Measurements from ENCODE around the gene DDX39A. TPM values are rescaled to one million over a fixed set of nuclear protein-coding genes. Genes with fewer than 3 reads are reported as not detected.
"Not testable (repeated sequence)": the region's sequence is repeated elsewhere in the genome, so short reads cannot be mapped to it uniquely, and the experiment has no call there.

The DDX39A gene
- polyA plus RNA-seq, 1 donor from 2014 or later, result 76.4 TPM

DNA sequence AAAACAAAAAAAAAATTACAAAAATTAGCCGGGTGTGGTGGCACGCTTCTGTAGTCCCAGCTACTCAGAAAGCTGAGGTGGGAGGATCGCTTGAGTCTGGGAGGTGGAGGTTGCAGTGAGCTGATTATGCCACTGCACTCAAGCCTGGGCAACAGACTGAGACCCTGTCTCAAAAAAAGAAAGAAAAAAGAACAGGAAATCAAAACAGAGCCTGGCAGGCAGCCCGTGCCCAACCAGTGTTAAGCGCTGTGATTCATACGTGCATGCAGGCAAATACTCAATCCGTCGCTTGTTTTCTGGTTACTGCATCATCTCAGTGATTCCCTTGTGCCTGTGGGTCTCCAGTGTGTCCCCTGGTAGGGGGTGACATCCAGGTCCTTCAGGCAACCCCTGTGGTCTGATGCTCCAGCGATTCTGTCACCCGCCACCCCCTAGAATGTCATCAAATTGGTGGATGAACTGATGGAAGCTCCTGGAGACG lies 18.1 kb downstream of the DDX39A start:
- Histone ChIP-seq H2AFZ (ENCODE audit: low read depth, low read length) (no peak overlapping the region), H3K27me3 (ENCODE audit: insufficient read depth, low read depth, low read length) (no peaks in the 10 kb centered on the region), H3K4me3 (ENCODE audit: low read length) (no peak overlapping the region), H3K9ac (ENCODE audit: low read length) (no peak overlapping the region), H3K79me2 (replicated peaks; ENCODE audit: insufficient read depth, low read length) (no peaks in the 10 kb centered on the region), H3K4me2 (ENCODE audit: low read length) (no peak overlapping the region), H3K27ac (ENCODE audit: low read length) (no peak overlapping the region), H3K9me2 (ENCODE audit: insufficient read depth, low read length) (no peaks in the 10 kb centered on the region), H3K36me3 (ENCODE audit: insufficient read depth, low read length) (no peaks in the 10 kb centered on the region), H3K9me3 (ENCODE audit: low read length) (no peaks in the 10 kb centered on the region), H4K20me1 (ENCODE audit: insufficient read depth) (no peaks in the 10 kb centered on the region), H3F3A (ENCODE audit: insufficient read depth, low read length, poor library complexity, severe bottlenecking) (no peaks in the 10 kb centered on the region)
- TF ChIP-seq EP300 (conservative IDR thresholded peaks at IDR 0.05; ENCODE audit: poor library complexity, severe bottlenecking) (no peak), EZH2 (IDR thresholded peaks at IDR 0.05; ENCODE audit: borderline replicate concordance, insufficient read depth, low read length, poor library complexity, severe bottlenecking) (no peak), TAF1 (IDR thresholded peaks at IDR 0.05; ENCODE audit: low read depth) (no peak), RAD21 (conservative IDR thresholded peaks at IDR 0.05) (no peak), MXI1 (conservative IDR thresholded peaks at IDR 0.05; ENCODE audit: poor library complexity, severe bottlenecking) (no peak)

DNA sequence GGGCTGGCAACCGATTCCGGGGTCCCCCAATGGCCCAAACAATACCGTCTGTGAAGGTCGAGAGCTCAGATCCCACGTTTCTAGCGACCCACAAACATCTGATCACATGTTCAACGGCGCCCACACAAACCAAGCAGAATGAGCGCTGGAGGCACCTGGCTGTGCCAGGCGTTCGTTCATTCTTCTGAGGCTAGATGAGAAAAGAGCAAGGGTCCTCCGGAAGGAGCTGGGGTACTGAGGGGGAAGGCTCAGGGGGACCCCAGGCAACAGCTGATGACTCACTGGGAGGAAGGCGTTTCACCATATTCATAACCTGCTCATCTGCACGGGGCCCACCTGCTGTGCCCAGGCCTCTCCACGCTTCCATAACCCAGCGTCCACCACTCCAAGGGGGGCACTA lies 22.0 kb downstream of the DDX39A start:
- not testable (repeated sequence) for H3K27ac ChIP-seq (ENCODE audit: low read length); H3F3A ChIP-seq (ENCODE audit: insufficient read depth, low read length, poor library complexity, severe bottlenecking)

DNA sequence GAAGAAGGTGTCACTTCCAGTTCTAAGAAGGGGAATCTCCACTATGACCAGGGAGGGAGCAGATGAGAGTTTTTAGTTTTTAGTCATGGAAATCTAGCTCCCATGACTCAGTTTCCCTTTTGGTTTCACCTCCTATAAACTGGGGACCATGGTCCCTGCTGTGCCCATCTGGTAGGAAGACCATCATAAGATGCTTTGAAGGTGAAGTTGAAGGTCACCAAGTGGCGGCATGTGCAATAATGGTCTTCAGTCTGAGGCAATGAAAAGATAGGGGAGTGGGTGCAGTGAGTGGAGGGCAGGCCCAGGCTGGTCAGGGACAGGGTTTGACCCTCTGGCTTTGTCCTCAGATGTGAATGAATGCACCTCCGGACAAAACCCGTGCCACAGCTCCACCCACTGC lies 22.4 kb downstream of the DDX39A start:
- not testable (repeated sequence) for H3K36me3 ChIP-seq (ENCODE audit: insufficient read depth, low read length); H3K9me3 ChIP-seq (ENCODE audit: low read length); H3K4me2 ChIP-seq (ENCODE audit: low read length); H3K27me3 ChIP-seq (ENCODE audit: insufficient read depth, low read depth, low read length); H4K20me1 ChIP-seq (ENCODE audit: insufficient read depth); H3K79me2 ChIP-seq (replicated peaks; ENCODE audit: insufficient read depth, low read length); H3K9me2 ChIP-seq (ENCODE audit: insufficient read depth, low read length); H3K9ac ChIP-seq (ENCODE audit: low read length); H3F3A ChIP-seq (ENCODE audit: insufficient read depth, low read length, poor library complexity, severe bottlenecking); H2AFZ ChIP-seq (ENCODE audit: low read depth, low read length); H3K4me3 ChIP-seq (ENCODE audit: low read length); H3K27ac ChIP-seq (ENCODE audit: low read length)

More for the DNA sequence above, 22.0 kb downstream of the DDX39A start:
- not testable (repeated sequence) for H3K4me2 ChIP-seq (ENCODE audit: low read length); H3K4me3 ChIP-seq (ENCODE audit: low read length); H3K79me2 ChIP-seq (replicated peaks; ENCODE audit: insufficient read depth, low read length); H3K9ac ChIP-seq (ENCODE audit: low read length); H3K9me3 ChIP-seq (ENCODE audit: low read length); H2AFZ ChIP-seq (ENCODE audit: low read depth, low read length); H3K9me2 ChIP-seq (ENCODE audit: insufficient read depth, low read length); H3K36me3 ChIP-seq (ENCODE audit: insufficient read depth, low read length); H4K20me1 ChIP-seq (ENCODE audit: insufficient read depth); H3K27me3 ChIP-seq (ENCODE audit: insufficient read depth, low read depth, low read length)

DNA sequence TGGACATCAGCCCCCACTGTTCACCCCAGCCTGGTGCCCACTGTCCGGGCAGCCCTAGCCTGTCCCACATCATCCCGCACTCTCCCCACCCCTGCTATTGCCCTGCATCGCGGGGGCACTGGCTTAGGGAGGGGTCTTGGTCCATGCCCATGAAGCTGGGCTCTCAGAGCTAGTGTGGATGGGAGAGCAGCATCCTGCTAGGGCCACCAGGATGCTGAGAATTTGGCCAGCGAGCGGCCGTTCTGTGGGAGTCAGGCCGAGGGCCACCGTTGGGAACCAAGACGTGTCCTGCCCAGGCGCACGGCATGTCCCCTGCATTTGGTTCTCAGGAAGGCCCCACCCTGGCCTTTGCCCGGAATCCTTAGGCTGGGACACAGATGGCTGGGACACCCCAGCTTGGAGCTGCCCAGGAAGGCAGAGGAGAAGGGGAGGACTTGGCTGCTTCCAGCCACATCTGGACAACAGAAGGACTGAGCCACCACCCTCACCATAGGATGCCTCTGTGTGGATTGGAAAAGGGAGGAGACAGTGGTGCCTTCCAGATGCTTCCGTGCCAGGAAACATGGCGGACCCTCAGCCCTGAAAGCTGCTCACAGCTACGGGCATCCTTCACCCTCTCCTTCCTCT lies 23.3 kb downstream of the DDX39A start:
- no peak overlapping the region for H3K27ac ChIP-seq (ENCODE audit: low read length)
- H3K9ac ChIP-seq (ENCODE audit: low read length), result no peak overlapping the region
- no peak overlapping the region for H3K4me2 ChIP-seq (ENCODE audit: low read length)
- H3K4me3 ChIP-seq (ENCODE audit: low read length), result no peak overlapping the region
- H3K36me3 ChIP-seq (ENCODE audit: insufficient read depth, low read length), result no peaks in the 10 kb centered on the region
- no peak overlapping the region for H2AFZ ChIP-seq (ENCODE audit: low read depth, low read length)
- TF ChIP-seq TAF1 (IDR thresholded peaks at IDR 0.05; ENCODE audit: low read depth), result no peak
- no peak for TF ChIP-seq EZH2 (IDR thresholded peaks at IDR 0.05; ENCODE audit: borderline replicate concordance, insufficient read depth, low read length, poor library complexity, severe bottlenecking)
- TF ChIP-seq SMC3 (conservative IDR thresholded peaks at IDR 0.05; ENCODE audit: poor library complexity), result no peak
- TF ChIP-seq RAD21 (conservative IDR thresholded peaks at IDR 0.05), result no peak
- no peak for TF ChIP-seq MXI1 (conservative IDR thresholded peaks at IDR 0.05; ENCODE audit: poor library complexity, severe bottlenecking)
- no peak for TF ChIP-seq POLR2AphosphoS5 (IDR thresholded peaks at IDR 0.05)
- TF ChIP-seq, protein P1, sequence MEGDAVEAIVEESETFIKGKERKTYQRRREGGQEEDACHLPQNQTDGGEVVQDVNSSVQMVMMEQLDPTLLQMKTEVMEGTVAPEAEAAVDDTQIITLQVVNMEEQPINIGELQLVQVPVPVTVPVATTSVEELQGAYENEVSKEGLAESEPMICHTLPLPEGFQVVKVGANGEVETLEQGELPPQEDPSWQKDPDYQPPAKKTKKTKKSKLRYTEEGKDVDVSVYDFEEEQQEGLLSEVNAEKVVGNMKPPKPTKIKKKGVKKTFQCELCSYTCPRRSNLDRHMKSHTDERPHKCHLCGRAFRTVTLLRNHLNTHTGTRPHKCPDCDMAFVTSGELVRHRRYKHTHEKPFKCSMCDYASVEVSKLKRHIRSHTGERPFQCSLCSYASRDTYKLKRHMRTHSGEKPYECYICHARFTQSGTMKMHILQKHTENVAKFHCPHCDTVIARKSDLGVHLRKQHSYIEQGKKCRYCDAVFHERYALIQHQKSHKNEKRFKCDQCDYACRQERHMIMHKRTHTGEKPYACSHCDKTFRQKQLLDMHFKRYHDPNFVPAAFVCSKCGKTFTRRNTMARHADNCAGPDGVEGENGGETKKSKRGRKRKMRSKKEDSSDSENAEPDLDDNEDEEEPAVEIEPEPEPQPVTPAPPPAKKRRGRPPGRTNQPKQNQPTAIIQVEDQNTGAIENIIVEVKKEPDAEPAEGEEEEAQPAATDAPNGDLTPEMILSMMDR (IDR thresholded peaks at IDR 0.05; ENCODE audit: poor library complexity, severe bottlenecking), result no peak
- TF ChIP-seq, protein P2, sequence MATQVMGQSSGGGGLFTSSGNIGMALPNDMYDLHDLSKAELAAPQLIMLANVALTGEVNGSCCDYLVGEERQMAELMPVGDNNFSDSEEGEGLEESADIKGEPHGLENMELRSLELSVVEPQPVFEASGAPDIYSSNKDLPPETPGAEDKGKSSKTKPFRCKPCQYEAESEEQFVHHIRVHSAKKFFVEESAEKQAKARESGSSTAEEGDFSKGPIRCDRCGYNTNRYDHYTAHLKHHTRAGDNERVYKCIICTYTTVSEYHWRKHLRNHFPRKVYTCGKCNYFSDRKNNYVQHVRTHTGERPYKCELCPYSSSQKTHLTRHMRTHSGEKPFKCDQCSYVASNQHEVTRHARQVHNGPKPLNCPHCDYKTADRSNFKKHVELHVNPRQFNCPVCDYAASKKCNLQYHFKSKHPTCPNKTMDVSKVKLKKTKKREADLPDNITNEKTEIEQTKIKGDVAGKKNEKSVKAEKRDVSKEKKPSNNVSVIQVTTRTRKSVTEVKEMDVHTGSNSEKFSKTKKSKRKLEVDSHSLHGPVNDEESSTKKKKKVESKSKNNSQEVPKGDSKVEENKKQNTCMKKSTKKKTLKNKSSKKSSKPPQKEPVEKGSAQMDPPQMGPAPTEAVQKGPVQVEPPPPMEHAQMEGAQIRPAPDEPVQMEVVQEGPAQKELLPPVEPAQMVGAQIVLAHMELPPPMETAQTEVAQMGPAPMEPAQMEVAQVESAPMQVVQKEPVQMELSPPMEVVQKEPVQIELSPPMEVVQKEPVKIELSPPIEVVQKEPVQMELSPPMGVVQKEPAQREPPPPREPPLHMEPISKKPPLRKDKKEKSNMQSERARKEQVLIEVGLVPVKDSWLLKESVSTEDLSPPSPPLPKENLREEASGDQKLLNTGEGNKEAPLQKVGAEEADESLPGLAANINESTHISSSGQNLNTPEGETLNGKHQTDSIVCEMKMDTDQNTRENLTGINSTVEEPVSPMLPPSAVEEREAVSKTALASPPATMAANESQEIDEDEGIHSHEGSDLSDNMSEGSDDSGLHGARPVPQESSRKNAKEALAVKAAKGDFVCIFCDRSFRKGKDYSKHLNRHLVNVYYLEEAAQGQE (IDR thresholded peaks at IDR 0.05; ENCODE audit: borderline replicate concordance), result no peak
- TF ChIP-seq EP300 (conservative IDR thresholded peaks at IDR 0.05; ENCODE audit: poor library complexity, severe bottlenecking), result no peak
- H4K20me1 ChIP-seq (ENCODE audit: insufficient read depth), result no peaks in the 10 kb centered on the region
- no peaks in the 10 kb centered on the region for H3K9me2 ChIP-seq (ENCODE audit: insufficient read depth, low read length)
- no peaks in the 10 kb centered on the region for H3K9me3 ChIP-seq (ENCODE audit: low read length)
- H3K79me2 ChIP-seq (replicated peaks; ENCODE audit: insufficient read depth, low read length), result no peaks in the 10 kb centered on the region
- H3F3A ChIP-seq (ENCODE audit: insufficient read depth, low read length, poor library complexity, severe bottlenecking), result no peaks in the 10 kb centered on the region
- no peaks in the 10 kb centered on the region for H3K27me3 ChIP-seq (ENCODE audit: insufficient read depth, low read depth, low read length)
